Measurements from ENCODE around the gene OR5B12. TPM values are rescaled to one million over a fixed set of nuclear protein-coding genes. Genes with fewer than 3 reads are reported as not detected.

Gene OR5B12
- total and polyA plus RNA-seq, 2 of the 8 experiments (the other 6 are each of a cell fraction or from before 2014, with no cell fraction given): not detected

GRCh38 chr11:58429273-58429672, 12.8 kb downstream of the OR5B12 start:
- Histone ChIP-seq H4K5ac (ENCODE audit: insufficient read length, low read depth, low read length) (no peak overlapping the region), H3K9me3 (ENCODE audit: insufficient read depth in 2 of 2, low read depth in 1 of 2, low read length in 1 of 2) (peaks cover 0 to 10% of the 10 kb centered on the region in 2 experiments; a peak in 1 of 4 replicates), H3K4me3 (ENCODE audit: extremely low read depth in 1 of 4, insufficient read depth in 2 of 4, low read depth in 3 of 4, low read length in 4 of 4) (no peak overlapping the region), H3K27ac (ENCODE audit: low read depth, low read length) (no peak overlapping the region), H3K9ac (replicated peaks in 1 of 4; ENCODE audit: extremely low read depth in 1 of 4, low read depth in 3 of 4, low read length in 3 of 4) (no peak overlapping the region), H2BK5ac (ENCODE audit: low read depth, low read length) (no peak overlapping the region), H3K4me1 (replicated peaks in 1 of 4; ENCODE audit: control insufficient read depth in 3 of 4, insufficient read depth in 4 of 4, low read length in 3 of 4) (0 out of 7 replicates have a peak, but pooled peaks cover 0 to 3% (median 1%) of the 10 kb centered on the region in 4 experiments), H3K56ac (replicated peaks; ENCODE audit: insufficient read length, low read depth, low read length) (no peak overlapping the region), H3K18ac (ENCODE audit: extremely low read depth, low read length) (no peak overlapping the region), H2BK120ac (replicated peaks; ENCODE audit: low read depth, low read length) (no peak overlapping the region), H4K8ac (ENCODE audit: extremely low read depth, insufficient read depth, low read length) (no peak overlapping the region), H2AK5ac (ENCODE audit: low read depth, low read length) (no peak overlapping the region), H3K4me2 (ENCODE audit: insufficient read depth in 1 of 2, low read depth in 2 of 2, low read length in 2 of 2) (no peak overlapping the region), H4K91ac (replicated peaks; ENCODE audit: insufficient read length, low read length) (no peak overlapping the region), H3K14ac (ENCODE audit: insufficient read length) (no peak overlapping the region), H2BK15ac (ENCODE audit: low read length) (no peak overlapping the region), H3K79me1 (ENCODE audit: low read depth, low read length) (no peaks in the 10 kb centered on the region), H2AFZ (ENCODE audit: low read length) (no peak overlapping the region), H4K20me1 (replicated peaks in 1 of 2; ENCODE audit: control insufficient read depth in 1 of 2, insufficient read depth in 2 of 2, low read length in 2 of 2) (no peaks in the 10 kb centered on the region), H3K27me3 (replicated peaks in 1 of 4; ENCODE audit: control insufficient read depth in 3 of 4, extremely low read depth in 1 of 4, insufficient read depth in 3 of 4, low read length in 3 of 4) (no peaks in the 10 kb centered on the region), H3K36me3 (ENCODE audit: control insufficient read depth in 2 of 4, insufficient read depth in 4 of 4, low read length in 3 of 4) (no peaks in the 10 kb centered on the region), H3K23ac (ENCODE audit: insufficient read length) (no peak overlapping the region), H3K4ac (replicated peaks; ENCODE audit: insufficient read length, low read depth, low read length) (no peak overlapping the region), H3K23me2 (ENCODE audit: low read depth, low read length) (no peaks in the 10 kb centered on the region), H3K79me2 (ENCODE audit: control insufficient read depth in 1 of 2, insufficient read depth in 2 of 2, low read length in 2 of 2) (no peaks in the 10 kb centered on the region), H2BK20ac (ENCODE audit: low read length) (no peak overlapping the region), H2BK12ac (ENCODE audit: low read depth, low read length) (no peak overlapping the region)
- FAIRE-seq (no peak), DNase-seq (ENCODE audit: low read depth in 1 of 2, low spot score in 2 of 2) (no peak)
- WGBS, 2 experiments (ENCODE audit: extremely low coverage in 1 of 2, insufficient coverage in 1 of 2, insufficient read length in 1 of 2, insufficient replicate concordance in 2 of 2, low coverage in 1 of 2, low lambda C conversion rate in 2 of 2, missing lambda C conversion rate in 1 of 2): 48% methylated on average over 1 of the region's 1 CpG; no CpG with 5 or more reads in 1 of the 2 experiments
- POLR2A ChIA-PET (ENCODE audit: partially characterized antibody): no interaction called here
- CTCF ChIA-PET (ENCODE audit: partially characterized antibody): no interaction called here
- TF ChIP-seq RBBP5 (IDR thresholded peaks at IDR 0.05; ENCODE audit: borderline replicate concordance, low read depth, low read length): no peak
- TF ChIP-seq TAF7 (optimal IDR thresholded peaks at IDR 0.05; ENCODE audit: borderline replicate concordance, low read depth, low read length): no peak
